CD4-positive, alpha-beta T cell treated with Interleukin-21 for 1 hour (primary cell): ENCODE measurements around the gene C19orf47.
"Not testable (repeated sequence)": the region's sequence is repeated elsewhere in the genome, so short reads cannot be mapped to it uniquely, and the experiment has no call there.

Source experiments
- DNase-seq: peaks from one replicate; pipeline ENCODE4 v3.0.0-alpha.2; 2020

The C19orf47 gene

GRCh38 chr19:40374084-40374483 lies 25.9 kb upstream of the C19orf47 start:
- DNase-seq = no peak

DNA sequence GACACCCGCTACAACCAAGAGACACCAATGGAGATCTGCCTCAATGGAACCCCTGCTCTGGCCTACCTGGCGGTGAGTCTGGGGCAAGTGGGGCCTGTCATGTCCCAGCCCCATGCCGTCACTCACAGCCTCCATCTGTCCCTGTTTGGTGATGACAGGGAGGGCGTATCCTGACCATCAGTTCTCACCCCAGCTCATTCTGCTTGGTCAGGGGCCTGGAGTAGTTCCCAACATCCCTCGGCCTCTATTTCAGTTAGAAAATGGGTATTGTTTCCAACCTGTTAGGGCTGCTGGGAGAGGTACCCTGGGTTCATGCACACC lies 23.6 kb upstream of the C19orf47 start:
- DNase-seq = no peak

- DNase-seq = no peak
Observed at GRCh38 chr19:40370997-40371801, 23.0 kb upstream of the C19orf47 start.

DNA sequence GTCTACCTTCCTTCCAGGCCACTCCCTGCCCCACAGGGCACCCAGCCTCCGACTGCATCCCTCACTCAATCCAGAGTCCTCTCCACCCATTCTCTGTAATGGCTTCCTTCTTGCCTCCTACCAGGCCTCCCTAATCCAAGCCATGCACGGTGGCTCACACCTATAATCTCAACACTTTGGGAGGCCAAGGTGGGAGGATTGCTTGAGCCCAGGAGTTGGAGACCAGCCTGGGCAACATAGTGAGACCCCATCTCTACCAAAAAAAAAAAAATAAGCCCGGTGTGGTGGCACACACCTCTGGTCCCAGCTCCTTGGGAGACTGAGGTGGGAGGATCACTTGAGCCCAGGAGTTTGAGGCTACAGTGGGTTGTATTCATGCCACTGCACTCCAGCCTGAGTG lies 22.1 kb upstream of the C19orf47 start:
- not testable (repeated sequence) for DNase-seq

DNA sequence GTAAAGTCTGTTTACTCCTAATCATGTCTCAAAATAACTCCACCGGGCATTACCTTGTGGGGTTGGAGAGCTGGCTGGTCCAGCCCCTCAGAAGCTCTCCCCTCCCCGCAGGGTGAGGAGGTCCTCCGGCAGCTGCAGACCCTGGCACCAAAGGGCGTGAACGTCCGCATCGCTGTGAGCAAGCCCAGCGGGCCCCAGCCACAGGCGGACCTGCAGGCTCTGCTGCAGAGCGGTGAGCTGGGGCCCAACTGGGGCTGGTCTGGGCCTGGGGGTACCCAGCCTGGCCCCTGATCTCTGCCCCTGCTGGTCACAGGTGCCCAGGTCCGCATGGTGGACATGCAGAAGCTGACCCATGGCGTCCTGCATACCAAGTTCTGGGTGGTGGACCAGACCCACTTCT lies 21.6 kb upstream of the C19orf47 start:
- no peak for DNase-seq

GRCh38 chr19:40367577-40368434 lies 19.6 kb upstream of the C19orf47 start:
- no peak for DNase-seq

GRCh38 chr19:40366697-40367561 lies 18.7 kb upstream of the C19orf47 start:
- DNase-seq = no peak

DNA sequence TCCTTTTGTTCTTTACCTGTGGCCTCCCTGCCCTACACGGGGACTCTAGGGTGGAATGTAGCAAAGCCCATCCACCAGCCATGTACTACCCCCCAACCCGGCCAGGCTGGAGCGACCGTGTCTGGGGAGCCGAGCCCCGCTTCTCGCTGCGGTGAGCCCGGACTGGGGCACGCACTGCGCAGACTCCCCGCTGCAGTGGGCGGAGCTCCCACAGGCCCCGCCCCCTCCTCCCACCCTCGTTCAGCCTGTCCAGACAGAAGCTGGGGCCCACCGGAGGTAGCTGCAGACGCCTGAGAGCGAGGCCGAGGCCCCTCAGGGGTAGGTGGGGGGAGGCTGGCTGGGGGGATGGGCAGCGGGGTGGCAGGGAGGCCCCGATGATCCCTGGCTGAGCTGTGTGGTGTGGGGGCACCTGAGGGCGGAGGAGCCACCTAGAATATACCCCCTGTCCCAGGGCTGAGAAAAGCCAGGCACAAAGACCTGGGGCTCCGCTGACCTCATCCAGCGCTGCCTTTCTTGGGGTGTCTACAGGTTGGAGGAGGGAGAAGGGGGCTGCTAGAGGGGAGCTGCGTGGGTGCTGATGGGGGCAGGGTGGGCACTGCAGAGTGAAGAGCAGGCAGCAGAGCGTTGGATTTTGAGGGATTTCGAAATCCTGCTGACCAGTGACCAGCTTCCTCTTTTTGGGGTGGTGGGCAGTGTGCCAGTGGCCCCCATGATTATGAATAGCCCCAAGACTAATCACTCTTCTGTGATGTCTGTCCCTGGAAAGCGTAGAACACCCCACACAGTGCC lies 17.6 kb upstream of the C19orf47 start:
- peak; percentile 43 for DNase-seq

DNA sequence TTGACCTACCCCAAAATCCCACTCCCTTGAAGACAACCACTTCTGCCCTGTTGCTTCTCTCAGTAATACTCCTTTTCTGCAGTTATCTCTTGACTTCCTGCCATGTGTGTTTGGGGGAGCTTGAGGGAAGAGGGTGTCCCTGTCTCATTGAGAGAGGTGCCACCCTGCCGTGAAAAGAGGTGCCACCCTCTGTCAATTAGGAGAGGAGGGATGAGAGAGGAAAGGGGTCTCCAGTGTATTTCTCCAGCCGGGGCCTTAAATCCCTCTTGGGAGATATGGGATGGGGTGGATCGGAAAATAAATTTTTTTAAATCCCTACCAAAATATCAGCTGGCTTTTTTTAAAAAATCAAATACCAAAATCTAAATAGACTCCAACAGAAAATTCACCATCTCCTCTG lies 16.8 kb upstream of the C19orf47 start:
- no peak for DNase-seq

DNA sequence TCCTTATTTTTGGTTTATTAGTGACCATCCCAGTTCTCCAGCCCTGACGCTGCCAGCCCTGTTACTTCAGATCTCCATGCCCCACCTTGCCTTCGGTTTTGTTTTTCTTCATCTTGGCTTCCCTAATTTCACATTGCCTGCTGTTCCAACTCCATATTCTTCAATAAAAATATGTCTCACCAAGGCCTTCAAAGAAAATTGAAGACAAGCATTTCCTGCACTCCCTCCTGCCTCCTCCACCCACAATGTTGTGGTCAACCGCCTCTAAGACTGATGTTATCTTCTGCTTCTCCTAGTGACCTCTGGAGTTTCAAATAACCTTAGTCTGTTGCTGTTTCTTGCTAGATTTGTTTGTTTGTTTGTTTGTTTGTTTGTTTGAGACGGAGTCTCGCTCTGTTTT lies 14.9 kb upstream of the C19orf47 start:
- no peak for DNase-seq

DNA sequence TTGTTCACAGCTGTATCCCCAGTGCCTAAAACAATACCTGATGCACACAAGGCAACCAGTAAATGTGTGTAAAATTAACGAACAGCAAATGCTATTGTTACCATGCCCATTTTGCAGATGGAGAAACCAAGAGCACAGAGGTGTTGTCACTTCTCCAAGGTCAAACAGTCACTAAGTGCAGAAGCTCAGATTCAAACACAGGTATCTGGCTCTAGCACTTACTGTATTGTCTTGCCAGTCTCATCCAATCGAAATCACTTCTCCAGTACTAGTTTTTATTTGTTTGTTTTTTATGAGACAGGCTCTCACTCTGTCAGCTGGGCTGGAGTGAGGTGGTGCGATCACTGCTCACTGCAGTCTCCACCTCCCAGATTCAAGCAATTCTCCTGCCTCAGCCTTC lies 14.0 kb upstream of the C19orf47 start:
- DNase-seq = no peak

DNA sequence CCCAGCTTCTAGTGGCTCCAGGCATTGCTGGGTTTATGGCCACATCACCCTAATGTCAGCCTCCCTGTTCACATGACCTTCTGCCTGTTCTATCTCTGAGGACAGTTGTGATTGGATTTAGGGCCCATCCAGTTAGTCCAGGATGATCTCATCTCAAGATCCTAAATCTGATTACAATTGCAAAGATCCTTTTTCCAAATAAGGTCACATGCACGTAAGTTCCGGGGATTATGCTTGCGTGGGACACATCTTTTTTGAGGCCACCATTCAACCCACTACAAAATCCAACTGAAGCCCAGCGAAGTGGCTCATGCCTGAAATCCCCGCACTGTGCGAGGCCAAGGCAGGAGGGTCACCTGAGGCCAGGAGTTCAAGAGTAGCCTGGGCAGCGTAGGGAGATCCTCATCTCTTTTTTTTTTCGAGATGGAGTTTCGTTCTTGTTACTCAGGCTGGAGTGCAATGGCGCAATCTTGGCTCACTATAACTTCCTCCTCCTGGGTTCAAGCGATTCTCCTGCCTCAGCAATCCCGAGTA lies 12.6 kb upstream of the C19orf47 start:
- no peak for DNase-seq

GRCh38 chr19:40360020-40360707 lies 12.0 kb upstream of the C19orf47 start:
- no peak for DNase-seq

DNA sequence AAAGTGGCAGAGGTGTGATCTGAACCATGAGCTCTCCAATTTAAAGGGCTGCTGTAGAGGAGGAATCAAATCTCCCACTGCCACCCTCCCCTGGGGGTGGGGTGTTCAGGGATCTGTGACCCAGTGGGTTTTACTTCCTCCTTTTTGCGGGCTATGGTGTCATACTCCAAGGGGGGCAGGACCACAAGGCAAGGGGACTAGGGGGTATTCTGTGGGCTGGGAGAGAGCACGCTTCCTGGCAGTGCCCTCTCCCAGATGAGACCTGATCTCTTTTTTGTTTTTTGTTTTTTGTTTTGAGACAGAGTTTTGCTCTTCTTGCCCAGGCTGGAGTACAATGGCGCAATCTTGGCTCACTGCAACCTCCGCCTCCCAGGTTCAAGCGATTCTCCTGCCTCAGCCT lies 10.6 kb upstream of the C19orf47 start:
- DNase-seq = peak; percentile 22

DNA sequence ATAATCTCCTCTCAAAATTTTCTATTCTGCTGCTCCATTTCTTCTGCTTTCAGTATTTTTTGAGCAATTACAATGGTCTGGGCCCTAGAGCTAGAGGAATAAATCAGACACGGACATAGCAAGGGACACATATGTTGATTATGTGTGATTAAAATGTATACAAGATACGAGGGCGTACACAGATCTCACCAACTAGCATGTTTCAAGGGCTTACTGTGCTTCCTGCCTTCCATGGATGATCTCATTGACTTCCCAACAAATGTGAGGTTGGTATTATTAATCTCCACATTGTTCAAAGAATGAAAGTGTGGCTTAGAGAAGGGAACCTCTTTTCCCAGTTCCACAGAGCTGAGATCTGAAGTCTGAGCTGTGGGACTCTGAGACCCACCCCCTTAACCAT lies 9.4 kb upstream of the C19orf47 start:
- no peak for DNase-seq

DNA sequence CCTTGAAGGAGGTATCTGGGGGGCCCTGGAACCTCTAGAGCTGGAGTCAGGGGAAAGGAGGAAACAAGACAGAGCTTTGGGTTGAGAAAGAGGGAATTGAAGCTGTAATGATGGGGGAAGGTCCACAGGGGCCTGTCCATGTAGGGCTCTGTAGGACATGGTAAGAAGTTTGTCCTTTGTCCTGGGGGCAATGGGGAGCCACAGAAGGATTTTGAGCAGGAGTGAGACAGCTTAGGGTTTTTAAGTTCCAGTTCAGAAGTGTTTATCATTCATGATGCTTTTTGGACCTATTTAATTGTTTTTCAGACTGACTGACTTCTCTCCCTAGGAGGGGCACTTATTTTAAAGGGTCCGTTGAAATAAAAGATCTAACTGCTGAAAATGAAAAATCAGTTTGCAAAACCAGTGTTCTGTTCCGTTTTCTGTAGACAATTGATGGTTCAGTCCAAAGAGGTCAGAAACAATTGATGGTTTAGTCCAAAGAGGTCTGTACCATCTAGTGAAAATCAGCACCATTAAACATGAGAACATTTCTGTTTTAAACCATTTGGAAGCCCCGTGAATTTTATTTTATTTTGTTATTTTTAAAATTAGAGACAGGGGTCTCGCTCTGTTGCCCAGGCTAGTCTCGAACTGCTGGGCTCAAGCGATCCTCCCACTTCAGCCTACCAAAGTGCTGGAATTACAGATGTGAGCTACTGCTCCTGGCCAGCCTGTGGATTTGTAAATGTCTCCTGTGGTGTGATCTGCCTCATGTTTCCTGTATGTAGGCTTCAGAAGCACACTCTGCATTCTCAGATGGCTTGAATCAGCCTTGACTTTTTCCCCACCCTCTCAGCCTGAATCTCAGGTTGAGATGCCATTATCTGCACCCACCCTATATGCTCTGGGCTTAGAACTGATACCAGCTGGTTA lies 8.7 kb upstream of the C19orf47 start:
- DNase-seq = no peak

- no peak for DNase-seq
Observed at GRCh38 chr19:40355975-40356680, 7.9 kb upstream of the C19orf47 start.

DNA sequence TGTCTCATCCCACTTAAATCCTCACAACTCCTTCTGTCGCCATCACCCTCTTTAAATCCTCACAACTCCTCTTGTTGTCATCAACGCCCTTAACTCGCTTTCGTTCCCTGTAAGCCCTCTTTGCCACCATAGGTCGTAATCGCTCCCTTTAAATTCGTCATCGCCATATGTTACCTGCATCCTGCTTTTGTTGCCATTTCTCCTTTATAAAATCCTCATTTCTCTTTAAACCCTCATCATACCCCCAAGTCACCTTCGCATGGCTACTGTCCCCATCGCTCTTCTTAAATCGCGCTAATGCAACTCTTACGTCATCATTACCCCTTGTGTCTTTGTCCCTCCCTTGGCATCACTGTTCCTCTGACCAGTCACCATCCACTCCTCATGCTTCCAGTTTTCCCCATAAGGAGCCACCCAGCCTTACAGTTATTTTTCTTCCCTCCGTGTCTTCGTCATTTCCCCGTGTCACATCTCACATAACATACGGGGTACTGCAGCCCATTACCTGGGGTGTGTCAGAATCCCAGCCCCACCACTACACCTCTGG lies 837 bp upstream of the C19orf47 start:
- peak; percentile 16 for DNase-seq

- no peak for DNase-seq
Observed at GRCh38 chr19:40344422-40344821, 3.8 kb downstream of the C19orf47 start.
